Left renal cortex interstitium (tissue), 4 donors: ENCODE data around the gene SMARCD3. TPM values are rescaled to one million over a fixed set of nuclear protein-coding genes. Genes with fewer than 3 reads are reported as not detected.

Source experiments
- DNase-seq, 4 donors: peaks; one replicate each; pipeline ENCODE4 v3.0.0-alpha.2; 2013; ENCODE audit warnings: low read depth in 4 of 4, low spot score in 2 of 4, missing footprints in 1 of 4
- polyA plus RNA-seq, 4 donors: library from polyadenylated mRNA; unstranded; fragments of 120-200 nt; gene quantifications; one replicate each; pipeline ENCODE4 v1.2.1, GENCODE V29; 2013; ENCODE audit not compliant: insufficient read length in 4 of 4

The SMARCD3 gene
- polyA plus RNA-seq, 4 donors: 60.5 to 90.4 (median 76.0) TPM

- no peak for DNase-seq
These were observed 2.0 kb upstream of the SMARCD3 start for GRCh38 chr7:151250181-151251132.

DNA sequence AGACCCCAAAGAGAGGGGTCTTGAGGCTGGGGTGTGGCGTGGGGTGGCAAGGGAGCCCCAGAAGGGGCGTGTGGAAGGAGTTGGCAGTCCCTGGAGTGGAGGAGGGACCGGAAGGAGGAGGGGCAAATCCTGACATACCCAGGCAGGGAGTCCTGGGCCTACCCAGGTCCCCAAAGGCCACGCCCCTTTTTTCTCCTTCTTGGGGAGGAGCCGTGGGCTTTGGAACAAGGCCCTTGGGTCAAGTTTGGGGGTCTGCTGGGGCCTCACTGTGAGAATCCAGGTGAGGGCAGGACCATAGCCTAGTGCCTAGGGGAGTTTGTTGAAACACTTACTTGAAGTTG, 1.2 kb upstream of the SMARCD3 start:
- DNase-seq: no peak

DNA sequence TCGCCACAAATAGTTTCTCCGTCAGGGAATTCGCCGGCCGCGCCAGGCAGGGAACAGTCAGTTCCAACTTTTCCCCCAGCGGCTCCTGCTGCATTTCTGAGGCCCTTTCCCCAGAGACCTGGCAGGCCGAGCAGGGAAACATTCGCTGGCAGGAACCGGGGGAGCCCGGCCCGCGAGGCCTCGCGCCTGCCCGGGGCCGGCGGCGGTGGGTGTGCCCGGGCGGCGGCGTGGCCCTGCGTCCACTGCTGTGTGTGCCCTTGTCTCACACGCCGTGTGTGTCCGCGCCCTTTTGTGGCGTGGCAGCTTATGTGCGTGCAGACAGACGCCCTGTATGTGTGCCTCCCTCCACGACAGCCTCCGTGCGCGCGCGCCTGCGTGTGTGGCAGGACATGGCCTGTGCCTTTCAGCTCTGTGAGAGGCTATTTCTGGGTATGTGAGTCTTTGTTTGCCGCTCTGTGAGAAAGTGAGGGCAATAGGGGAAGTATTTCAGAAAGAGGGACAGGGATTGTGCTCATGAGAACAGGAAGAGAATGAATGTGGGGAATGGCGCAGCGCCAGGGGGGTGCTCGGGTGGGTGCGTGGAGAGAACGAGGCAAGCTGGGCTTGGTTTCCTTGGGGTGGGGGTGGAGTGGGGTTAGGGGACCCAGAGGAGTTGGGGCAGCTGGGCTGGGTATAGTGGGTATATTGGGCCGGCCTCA, 689 bp upstream of the SMARCD3 start:
- DNase-seq: no peak

- no peak for DNase-seq
These were observed 716 bp downstream of the SMARCD3 start for GRCh38 chr7:151247611-151248345.

DNA sequence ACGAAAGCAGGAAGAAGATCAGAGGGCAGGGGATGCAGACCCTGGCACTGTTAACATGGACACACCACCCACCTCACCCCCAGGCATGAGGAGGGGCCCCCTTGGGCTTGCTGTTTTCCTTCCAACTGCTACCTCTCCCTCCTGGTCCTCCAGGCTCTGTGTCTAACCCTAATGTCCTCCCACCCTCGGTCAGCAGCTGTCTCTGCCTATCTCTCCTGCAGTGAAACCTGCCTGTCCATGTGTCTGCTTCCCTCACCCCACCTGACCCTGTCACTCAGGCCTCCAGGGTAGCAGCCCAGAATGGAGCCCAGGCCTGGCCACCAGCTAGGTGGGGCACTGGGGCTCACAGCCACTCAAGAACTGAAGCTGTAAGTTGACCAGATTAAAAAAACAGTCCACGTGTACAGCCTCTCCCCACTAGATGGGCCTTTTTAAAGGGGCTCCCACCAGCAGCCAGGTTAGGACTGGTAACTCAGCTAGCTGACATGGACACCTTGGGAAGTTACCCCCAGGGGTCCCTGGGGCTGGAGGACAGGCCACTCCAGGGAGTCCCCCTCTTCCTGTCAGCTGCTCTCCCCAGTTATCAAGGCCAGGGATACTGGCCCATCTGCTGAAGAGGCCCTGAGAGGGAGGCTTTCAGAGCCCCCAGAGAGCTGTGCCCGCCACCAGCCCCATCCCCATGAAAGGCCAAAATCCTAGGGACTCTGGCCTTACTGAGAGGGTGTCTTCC, 1.5 kb downstream of the SMARCD3 start:
- no peak for DNase-seq

GRCh38 chr7:151246102-151246850, 2.2 kb downstream of the SMARCD3 start:
- no peak for DNase-seq

DNA sequence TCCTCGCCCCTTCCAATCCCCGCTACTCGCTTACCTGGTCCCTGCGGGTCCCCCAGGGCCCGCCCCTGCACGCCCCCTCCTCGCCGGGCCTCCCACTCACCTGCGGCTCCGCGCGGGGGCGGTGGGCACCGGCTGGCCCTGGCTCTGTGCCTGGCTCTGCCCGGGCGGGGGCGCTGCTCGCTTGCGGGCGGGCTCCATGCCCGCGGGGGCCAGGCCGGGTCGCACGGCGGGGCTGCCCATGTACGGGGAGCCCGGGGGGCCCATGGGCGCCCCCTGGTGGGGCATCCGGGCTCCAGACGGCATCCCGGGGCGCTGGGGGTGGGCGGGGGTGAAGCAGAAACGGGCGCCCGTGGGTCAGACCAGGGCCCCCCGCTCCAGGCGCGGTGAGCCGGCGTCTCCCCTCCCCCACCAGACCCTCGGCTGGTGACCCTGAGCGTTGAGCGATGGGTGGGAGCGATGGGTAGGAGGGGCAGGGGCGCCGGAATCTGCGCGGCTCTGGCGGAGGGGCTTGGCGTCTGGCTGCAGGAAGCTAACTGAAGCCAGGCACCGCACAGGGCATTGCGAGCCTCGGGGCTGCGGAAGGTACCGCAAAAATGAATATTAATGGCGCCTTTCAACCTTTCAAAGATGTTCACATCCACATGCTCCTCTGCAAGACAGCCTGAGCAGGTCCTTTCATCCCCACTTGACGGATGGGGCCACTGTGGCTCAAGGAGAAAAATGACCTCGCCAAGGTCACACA, 3.0 kb downstream of the SMARCD3 start:
- DNase-seq: no peak

DNA sequence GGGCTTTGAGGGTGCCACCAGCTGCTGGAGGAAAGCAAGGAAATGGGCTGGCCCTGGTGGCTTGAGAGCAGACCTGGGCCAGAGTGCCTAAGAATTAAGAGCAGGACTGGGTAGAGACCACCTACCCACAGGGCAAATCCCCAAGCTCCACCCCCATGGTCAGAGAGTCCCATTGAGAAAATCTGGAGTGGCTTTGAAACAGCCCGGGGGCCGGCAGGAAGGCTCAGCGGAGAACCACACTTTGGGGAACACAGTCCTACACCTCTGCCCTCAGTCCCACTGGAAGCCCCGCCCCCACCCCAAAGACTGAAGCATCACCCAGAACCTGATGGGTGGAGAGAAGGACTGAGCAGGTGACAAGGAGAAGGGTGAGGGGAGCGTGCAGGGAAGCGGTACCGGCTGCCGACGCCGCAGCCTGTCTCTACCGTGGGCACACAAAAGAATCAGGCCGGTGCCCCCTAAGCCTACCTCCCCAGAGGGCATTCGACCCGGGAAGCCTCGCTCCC, 3.6 kb downstream of the SMARCD3 start:
- DNase-seq: no peak

- no peak for DNase-seq
These were observed 4.2 kb downstream of the SMARCD3 start for GRCh38 chr7:151244196-151244840.

DNA sequence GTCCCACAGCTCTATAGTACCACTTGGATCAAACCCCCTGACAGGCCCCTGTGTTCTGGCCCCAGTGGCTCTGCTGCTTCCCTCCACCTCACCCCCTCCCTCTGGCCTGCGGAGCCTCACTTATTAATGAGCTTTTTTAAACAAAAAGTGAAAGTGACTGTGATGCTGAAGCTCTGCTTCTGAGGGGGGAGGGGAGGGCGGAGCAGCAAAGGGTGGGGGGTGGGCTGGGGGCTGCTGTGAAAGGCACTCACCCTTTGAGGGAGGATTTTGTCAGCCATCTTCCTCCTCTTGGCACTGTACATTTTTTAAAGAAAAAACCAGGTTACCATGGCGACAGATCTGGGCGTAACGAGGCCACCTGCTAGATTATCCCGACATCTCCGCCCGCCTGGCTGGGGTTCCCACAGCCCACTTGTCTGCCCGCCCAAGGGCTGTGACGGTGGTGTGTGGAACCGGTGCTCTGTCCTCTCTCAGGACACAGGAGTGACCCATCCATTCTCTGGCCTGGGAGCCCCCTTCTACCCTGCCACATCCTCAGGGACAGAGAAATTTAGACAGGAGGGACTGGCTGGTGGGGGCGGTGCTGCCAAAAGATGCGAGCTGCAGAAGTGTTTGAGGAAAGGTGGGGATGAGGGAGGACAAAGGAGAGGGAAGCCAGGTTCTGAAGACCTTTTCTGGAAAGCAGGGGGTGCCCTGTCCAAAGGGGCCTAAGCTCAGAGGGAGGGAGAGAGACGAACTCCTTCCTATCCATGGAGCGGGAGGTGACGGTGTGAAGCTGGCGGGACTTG, 4.9 kb downstream of the SMARCD3 start:
- DNase-seq: no peak

DNA sequence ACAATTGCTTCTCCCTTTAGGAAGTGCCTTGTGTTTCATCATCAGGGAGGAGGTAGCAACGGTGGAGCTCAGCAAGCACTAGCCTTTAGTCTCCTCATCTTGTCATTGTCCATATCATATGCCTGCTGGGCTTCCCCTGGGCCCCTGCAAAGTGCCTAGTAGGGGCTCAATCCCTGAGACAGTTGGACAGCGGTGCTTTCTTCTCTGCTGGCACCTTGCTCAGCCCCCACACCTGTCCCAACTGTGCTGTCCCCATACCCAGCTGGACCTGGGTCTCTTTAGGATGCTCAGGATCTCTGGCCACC, 5.5 kb downstream of the SMARCD3 start:
- DNase-seq: no peak

GRCh38 chr7:151242159-151243044, 6.1 kb downstream of the SMARCD3 start:
- no peak for DNase-seq

- DNase-seq: no peak
These were observed 6.8 kb downstream of the SMARCD3 start for GRCh38 chr7:151241755-151242096.

GRCh38 chr7:151240942-151241754, 7.3 kb downstream of the SMARCD3 start:
- no peak for DNase-seq

GRCh38 chr7:151240536-151240935, 8.0 kb downstream of the SMARCD3 start:
- DNase-seq: no peak

DNA sequence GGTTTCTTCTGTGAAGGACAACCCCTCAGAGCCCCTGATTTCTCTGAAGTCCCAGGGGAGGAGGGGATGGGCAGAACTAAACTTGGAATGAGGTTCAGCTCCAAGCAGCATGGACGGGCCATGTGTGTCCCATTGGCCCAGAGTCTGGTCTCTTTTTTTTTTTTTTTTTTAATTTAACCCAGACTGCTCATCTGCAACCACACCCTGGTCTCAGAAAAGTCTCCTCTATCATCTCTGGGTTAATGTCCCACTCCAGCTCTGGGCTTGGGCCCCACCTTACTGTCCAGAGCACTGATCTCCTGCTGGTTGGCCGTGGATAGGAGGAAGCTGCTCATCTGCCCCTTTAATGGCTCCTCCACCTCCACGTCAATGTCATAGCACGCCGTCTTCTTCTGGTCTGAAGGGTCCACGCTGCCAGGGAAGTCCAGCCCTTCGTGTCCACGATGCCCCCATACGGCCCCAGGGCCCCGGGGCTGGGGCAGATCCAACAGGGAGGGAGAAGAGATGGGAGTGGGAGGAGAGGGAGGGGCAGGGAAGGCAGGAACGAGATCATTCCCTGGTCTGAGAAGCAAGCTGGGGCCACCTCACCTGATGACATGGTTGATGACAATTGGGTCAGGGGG, 8.5 kb downstream of the SMARCD3 start:
- DNase-seq: no peak
